HEK293 (cell line): ENCODE results near the gene MAGI1.

Experiments used
- CTCF ChIA-PET: fragments of 350-600 bp; formaldehyde crosslinking; extraction: SDS; loops from one replicate; lab custom pipeline; 2021; ENCODE audit warnings: antibody characterized with exemption; lab: Yijun Ruan, JAX
- POLR2A ChIA-PET: fragments of 300-600 bp; formaldehyde crosslinking; extraction: SDS; loops from one replicate; lab custom pipeline; 2020; ENCODE audit warnings: antibody characterized with exemption, inconsistent platforms; lab: Yijun Ruan, JAX
- H3K27ac ChIP-seq: fragments of 200-500 bp; sonication (Bioruptor generic); 2 replicates; pipeline ENCODE4 v1.5.1; 2014; ENCODE audit warnings: low read depth, low read length, control low read depth, inconsistent platforms; ENCODE audit errors: extremely low read depth
- H3K36me3 ChIP-seq, 2 experiments: fragments of 200-500 bp in 1 of 2; sonication (Bioruptor generic) in 1 of 2; 1 replicate in 1 of 2; 2 replicates in 1 of 2; pipeline ENCODE4 v1.5.1; 2014 to 2017; ENCODE audit warnings: inconsistent platforms in 2 of 2, low read length in 2 of 2; ENCODE audit not compliant: control insufficient read depth in 2 of 2, insufficient read depth in 1 of 2
- H3K4me1 ChIP-seq: fragments of 200-500 bp; sonication (Bioruptor generic); 2 replicates; pipeline ENCODE4 v1.5.1; 2014; ENCODE audit warnings: mild to moderate bottlenecking, low read length, inconsistent platforms; ENCODE audit not compliant: control insufficient read depth, insufficient read depth
- H3K4me3 ChIP-seq: 2 replicates; pipeline ENCODE4 v1.5.1; 2011; ENCODE audit warnings: low read depth, mild to moderate bottlenecking, control low read depth, low read length, moderate library complexity
- H3K9me3 ChIP-seq: fragments of 200-500 bp; sonication (Bioruptor generic); 2 replicates; pipeline ENCODE4 v1.5.1; 2014; ENCODE audit warnings: low read depth, low read length, inconsistent platforms; ENCODE audit not compliant: control insufficient read depth, insufficient read depth
- BCL11B ChIP-seq: fragments of 450-650 bp; formaldehyde crosslinking; IDR thresholded peaks from 2 replicates; pipeline ENCODE4 v1.5.1; 2016; ENCODE audit warnings: low read depth, missing biosample characterization, missing genetic modification characterization
- IKZF3 ChIP-seq: fragments of 450-650 bp; IDR thresholded peaks from 2 replicates; pipeline ENCODE4 v1.5.0; 2018; ENCODE audit warnings: missing biosample characterization, mild to moderate bottlenecking, missing genetic modification characterization, moderate library complexity
- PBX3 ChIP-seq: sonication (generic); formaldehyde crosslinking; IDR thresholded peaks from 2 replicates; pipeline ENCODE4 v1.8.1; 2022; ENCODE audit warnings: mild to moderate bottlenecking, moderate library complexity, missing genetic modification reagents
- PRDM1 ChIP-seq: fragments of 450-650 bp; formaldehyde crosslinking; IDR thresholded peaks from 2 replicates; pipeline ENCODE4; 2016; ENCODE audit warnings: missing biosample characterization, missing genetic modification characterization
- PRDM2 ChIP-seq: fragments of 450-650 bp; formaldehyde crosslinking; IDR thresholded peaks from 2 replicates; pipeline ENCODE4 v1.5.1; 2016; ENCODE audit warnings: missing biosample characterization, missing genetic modification characterization, borderline replicate concordance
- ZFP41 ChIP-seq: fragments of 450-650 bp; formaldehyde crosslinking; IDR thresholded peaks from 2 replicates; pipeline ENCODE4 v1.5.1; 2016; ENCODE audit warnings: missing biosample characterization, missing genetic modification characterization, borderline replicate concordance
- ZNF19 ChIP-seq: fragments of 450-650 bp; formaldehyde crosslinking; IDR thresholded peaks from 2 replicates; pipeline ENCODE4; 2016; ENCODE audit warnings: missing biosample characterization, missing genetic modification characterization, low read depth
- ZNF24 ChIP-seq: fragments of 450-650 bp; formaldehyde crosslinking; IDR thresholded peaks from 2 replicates; pipeline ENCODE4 v1.5.1; 2016; ENCODE audit warnings: missing biosample characterization, missing genetic modification characterization
- ZNF248 ChIP-seq: fragments of 450-650 bp; formaldehyde crosslinking; IDR thresholded peaks from 2 replicates; pipeline ENCODE4 v1.5.1; 2017; ENCODE audit warnings: missing biosample characterization, missing genetic modification characterization
- ZNF280C ChIP-seq: fragments of 450-650 bp; formaldehyde crosslinking; IDR thresholded peaks from 2 replicates; pipeline ENCODE4 v1.5.1; 2016; ENCODE audit warnings: missing biosample characterization, missing genetic modification characterization
- ZNF473 ChIP-seq: fragments of 450-650 bp; formaldehyde crosslinking; IDR thresholded peaks from 2 replicates; pipeline ENCODE4 v1.5.1; 2017; ENCODE audit warnings: missing biosample characterization, missing genetic modification characterization
- ZNF707 ChIP-seq: fragments of 450-650 bp; formaldehyde crosslinking; IDR thresholded peaks from 2 replicates; pipeline ENCODE4 v1.5.1; 2016; ENCODE audit warnings: missing biosample characterization, missing genetic modification characterization
- ZSCAN16 ChIP-seq: fragments of 450-650 bp; formaldehyde crosslinking; IDR thresholded peaks from 2 replicates; pipeline ENCODE4 v1.5.1; 2016; ENCODE audit warnings: missing biosample characterization, missing genetic modification characterization
- ZSCAN30 ChIP-seq: fragments of 450-650 bp; IDR thresholded peaks from 2 replicates; pipeline ENCODE4 v1.5.1; 2018; ENCODE audit warnings: missing biosample characterization, mild to moderate bottlenecking, missing genetic modification characterization, moderate library complexity
- TF ChIP-seq, protein P1 (sequence below): fragments of 450-650 bp; formaldehyde crosslinking; IDR thresholded peaks from 2 replicates; pipeline ENCODE4 v1.5.1; 2016; ENCODE audit warnings: missing biosample characterization, missing genetic modification characterization
- TF ChIP-seq, protein P2 (sequence below): fragments of 450-650 bp; formaldehyde crosslinking; IDR thresholded peaks from 2 replicates; pipeline ENCODE4 v1.5.1; 2016; ENCODE audit warnings: missing biosample characterization, missing genetic modification characterization

Gene MAGI1

DNA sequence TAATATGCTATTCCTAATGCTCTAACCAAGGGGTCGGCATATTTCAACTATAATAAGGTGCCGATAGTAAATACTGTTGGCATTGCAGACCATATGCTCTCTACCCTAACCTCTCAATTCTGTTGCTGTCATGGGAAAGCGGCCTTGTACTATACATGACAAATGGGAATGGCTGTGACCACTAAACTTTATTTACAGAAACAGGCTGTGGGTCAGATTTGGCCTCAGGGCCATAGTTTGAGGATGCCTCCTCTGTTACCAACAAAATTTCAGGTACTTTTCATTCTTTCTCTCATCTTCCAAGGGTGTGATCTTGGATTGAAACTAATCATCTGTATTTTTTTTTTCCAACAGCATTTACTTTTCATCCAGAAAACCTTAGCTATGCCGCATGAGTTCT is 242.0 kb downstream of the MAGI1 start:
- H3K27ac ChIP-seq, result no peak overlapping the region
- H3K9me3 ChIP-seq, result no peaks in the 10 kb centered on the region
- H3K36me3 ChIP-seq, result no peaks in the 10 kb centered on the region
- peaks cover 5% of the 10 kb centered on the region; the same call in 1 of the 2 replicates for H3K4me1 ChIP-seq
- ChIA-PET CTCF (interaction anchor here (0.6 kb wide), 1 partner anchor 47 kb away, joined by 3 read pairs; no protein-coding TSS in a partner anchor), POLR2A (no interaction called here)
- H3K4me3 ChIP-seq, result no peak overlapping the region
- TF ChIP-seq PRDM1 (tag by site-specific recombination) (no peak), PBX3 (CRISPR knock-in tag) (no peak), ZNF19 (tag by site-specific recombination) (no peak), BCL11B (no peak), ZNF473 (tag by site-specific recombination) (no peak), IKZF3 (tag by site-specific recombination) (no peak), ZFP41 (tag by site-specific recombination) (no peak), ZNF24 (tag by site-specific recombination) (no peak), ZNF707 (no peak), ZSCAN16 (tag by site-specific recombination) (no peak), PRDM2 (tag by site-specific recombination) (no peak), ZNF248 (tag by site-specific recombination) (no peak), ZSCAN30 (tag by site-specific recombination) (no peak), ZNF280C (tag by site-specific recombination) (no peak)
- TF ChIP-seq, protein P1, sequence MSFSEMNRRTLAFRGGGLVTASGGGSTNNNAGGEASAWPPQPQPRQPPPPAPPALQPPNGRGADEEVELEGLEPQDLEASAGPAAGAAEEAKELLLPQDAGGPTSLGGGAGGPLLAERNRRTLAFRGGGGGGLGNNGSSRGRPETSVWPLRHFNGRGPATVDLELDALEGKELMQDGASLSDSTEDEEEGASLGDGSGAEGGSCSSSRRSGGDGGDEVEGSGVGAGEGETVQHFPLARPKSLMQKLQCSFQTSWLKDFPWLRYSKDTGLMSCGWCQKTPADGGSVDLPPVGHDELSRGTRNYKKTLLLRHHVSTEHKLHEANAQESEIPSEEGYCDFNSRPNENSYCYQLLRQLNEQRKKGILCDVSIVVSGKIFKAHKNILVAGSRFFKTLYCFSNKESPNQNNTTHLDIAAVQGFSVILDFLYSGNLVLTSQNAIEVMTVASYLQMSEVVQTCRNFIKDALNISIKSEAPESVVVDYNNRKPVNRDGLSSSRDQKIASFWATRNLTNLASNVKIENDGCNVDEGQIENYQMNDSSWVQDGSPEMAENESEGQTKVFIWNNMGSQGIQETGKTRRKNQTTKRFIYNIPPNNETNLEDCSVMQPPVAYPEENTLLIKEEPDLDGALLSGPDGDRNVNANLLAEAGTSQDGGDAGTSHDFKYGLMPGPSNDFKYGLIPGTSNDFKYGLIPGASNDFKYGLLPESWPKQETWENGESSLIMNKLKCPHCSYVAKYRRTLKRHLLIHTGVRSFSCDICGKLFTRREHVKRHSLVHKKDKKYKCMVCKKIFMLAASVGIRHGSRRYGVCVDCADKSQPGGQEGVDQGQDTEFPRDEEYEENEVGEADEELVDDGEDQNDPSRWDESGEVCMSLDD (tag by site-specific recombination), result no peak
- TF ChIP-seq, protein P2, sequence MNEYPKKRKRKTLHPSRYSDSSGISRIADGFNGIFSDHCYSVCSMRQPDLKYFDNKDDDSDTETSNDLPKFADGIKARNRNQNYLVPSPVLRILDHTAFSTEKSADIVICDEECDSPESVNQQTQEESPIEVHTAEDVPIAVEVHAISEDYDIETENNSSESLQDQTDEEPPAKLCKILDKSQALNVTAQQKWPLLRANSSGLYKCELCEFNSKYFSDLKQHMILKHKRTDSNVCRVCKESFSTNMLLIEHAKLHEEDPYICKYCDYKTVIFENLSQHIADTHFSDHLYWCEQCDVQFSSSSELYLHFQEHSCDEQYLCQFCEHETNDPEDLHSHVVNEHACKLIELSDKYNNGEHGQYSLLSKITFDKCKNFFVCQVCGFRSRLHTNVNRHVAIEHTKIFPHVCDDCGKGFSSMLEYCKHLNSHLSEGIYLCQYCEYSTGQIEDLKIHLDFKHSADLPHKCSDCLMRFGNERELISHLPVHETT (tag by site-specific recombination), result no peak
- TF ChIP-seq, all 188 proteins: peak for 0
